T-helper 22 cell (primary cell): Measurements from ENCODE around the gene GRXCR1.

Experiments
- DNase-seq: peaks from one replicate; pipeline ENCODE4 v3.0.0-alpha.2; 2020; ENCODE audit warnings: low read depth

GRXCR1 gene

DNA sequence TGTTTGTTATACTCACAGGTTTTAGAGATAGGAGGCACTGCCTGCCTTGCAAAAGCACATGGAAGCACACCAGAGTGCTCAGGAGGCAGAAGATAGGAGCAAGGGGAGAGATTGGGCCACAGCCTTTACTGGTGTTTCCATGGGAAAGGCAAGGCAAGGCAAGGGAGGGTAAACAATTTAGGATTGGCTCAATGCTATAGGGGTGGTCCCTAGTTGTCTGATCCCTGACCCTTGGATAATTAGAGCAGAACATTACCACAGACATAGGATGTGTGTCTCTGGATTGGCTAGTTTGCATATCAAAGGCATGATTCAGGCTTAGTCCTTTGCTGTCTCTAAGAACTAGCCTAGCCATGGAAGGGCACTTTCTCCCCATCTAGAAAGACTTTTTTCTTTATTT, 36.1 kb downstream of the GRXCR1 start:
- no peak for DNase-seq

DNA sequence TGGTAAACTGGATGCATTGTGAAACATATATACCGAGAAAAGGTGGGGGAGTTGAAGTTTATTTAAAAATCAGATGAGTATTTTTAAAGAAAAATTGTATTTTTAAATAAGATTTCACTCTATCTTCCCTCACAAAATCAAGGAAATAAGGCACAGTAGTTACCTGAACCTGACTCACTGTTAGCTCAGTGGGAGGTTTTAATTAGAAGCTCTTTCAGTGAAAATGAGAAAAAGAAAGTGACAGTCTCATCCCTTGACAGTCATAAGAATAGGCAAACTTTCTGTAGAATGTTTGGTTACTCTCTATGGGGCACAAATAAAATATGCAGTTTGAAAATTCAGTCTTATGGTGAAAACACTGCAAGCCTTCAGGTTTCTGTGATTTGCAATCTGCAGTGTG, 49.7 kb downstream of the GRXCR1 start:
- no peak for DNase-seq

DNA sequence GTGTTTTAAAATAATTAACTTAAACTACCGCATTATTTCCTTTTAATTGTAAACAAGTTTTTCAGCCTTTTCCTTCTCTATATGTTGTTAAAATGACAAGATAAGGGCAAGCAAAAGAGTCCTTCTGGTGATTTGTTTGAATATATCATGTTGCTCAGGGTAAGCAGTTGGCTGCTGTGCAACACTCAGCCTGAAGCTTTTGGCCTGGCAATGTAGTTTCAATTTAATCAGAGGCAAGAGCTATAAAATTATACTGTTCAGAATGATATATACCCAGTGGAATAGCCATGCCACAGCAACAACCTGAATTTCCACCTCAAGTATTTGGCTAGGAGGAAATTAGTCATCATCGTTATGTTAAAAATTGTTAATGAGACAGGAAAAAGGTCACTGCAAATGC, 53.4 kb downstream of the GRXCR1 start:
- no peak for DNase-seq

DNA sequence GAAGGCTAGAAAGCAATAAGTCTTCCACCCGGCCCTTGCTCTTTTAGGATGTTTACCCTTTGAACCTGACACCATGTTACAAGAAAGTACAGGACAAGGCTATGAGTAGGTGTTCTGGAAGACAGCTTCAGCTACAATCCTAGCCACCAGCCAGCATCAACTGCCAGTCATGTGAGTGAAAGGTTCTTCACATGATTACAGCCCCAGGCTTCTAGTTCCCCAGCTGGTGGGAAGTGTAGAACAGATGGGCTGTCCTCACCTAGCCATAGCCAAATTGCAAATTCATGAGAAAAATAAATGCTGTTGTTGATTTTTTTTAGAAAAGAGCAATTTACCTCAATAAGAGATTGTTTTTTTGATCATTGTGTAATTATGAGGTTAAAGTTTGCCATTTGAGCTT, 60.8 kb downstream of the GRXCR1 start:
- DNase-seq: no peak

DNA sequence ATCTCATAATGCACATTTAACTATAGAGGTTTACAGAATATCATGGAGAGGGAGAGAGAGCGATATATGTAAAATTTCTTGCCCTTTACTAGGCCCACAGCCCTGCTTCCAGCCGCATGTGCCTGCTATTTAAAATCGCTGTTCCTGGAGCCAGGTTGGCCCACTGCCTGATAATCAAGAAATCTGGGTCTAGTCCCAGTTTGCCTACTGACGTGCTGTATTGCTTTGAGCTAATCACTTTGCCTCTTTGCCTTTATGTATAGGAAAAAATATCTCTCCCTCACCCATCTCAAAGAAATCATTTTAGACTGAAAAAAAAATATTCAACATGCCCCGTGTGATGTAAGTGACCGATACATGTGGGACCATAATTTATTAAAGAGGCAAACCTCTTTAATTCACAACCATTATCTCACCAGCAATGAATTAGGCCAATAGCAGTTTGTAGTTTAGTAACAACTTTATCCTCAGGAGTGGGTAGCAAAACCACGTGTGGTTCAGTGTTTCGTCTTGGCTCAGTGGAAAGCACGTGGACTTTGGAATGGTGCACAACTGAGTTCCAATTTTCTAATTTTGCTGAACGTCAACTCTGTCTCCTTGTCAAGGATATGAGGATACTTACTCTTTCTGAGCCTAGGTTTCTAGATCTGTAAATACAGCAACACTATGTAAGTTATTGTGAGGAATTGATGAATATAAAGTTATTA, 62.6 kb downstream of the GRXCR1 start:
- no peak for DNase-seq

DNA sequence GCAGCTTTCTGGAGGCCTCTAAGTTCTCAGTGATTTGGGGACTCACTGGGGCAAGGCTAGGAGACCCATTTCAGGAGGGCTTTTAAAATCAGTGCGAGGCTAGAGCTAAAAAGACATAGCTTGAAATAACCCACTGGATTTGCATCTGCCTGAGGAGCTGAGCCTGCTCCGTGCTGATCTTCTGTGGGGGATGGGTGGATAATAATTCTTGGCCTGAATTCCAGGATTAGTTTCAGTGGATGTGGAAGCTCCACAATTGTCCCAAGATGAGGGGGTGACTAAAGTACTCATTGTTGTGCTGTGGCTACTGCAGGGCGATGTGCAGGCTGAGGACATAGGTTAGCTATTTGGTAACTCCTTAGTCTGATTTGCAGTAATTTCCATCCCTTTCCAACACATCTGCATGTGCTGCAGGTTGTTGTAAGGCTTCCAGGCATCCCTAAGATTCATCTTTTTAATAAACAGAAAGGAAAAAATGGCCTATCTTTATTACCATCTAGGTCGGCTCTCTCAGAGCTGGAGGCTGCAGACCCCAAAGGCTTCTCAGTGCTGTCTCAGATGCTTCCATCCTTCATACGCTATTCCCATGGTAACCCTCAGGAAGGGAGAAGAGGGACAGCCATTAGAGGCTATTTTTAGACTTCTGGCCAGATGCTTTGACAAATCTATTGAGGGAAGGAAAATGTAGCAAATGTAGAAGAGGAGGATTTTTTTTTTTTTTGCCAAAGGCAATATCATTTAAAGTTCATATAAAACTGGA, 63.4 kb downstream of the GRXCR1 start:
- no peak for DNase-seq

DNA sequence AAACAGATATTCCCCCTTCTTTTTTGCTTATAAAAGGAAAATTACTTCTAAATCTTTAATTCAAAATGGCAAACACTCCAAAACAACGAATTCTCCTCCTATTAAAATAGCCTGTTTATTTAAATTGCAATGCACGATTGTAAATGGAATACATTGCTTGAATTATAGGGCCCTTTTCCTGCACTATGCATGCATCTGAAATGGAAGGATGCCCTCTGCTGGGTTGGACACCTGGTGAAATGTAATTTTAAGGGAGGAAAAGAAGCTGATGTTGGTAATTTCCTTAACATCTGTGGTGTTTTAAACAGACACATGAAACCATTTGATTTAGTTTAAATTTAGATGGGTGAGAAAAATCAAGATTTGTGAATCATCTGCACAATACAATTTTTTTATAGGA, 72.8 kb downstream of the GRXCR1 start:
- no peak for DNase-seq

DNA sequence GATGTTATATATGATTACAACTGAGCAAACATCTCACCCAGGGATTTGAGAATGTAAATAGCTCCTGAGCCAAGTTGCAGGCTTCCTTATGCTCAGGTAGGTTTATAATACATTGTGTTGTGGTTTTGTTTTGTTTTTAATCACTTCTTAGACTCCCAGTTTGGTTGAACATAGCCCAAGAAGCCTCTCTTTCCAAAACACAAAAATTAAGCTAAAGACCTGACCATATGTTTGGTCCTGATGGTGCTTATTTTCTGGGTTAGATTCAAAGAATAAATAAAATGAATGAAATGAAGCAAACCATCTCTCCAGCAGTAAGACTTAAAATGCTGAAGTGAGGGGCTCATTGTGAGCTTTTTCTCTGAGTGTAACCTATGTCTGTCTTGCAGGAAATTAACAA, 93.5 kb downstream of the GRXCR1 start:
- DNase-seq: no peak

DNA sequence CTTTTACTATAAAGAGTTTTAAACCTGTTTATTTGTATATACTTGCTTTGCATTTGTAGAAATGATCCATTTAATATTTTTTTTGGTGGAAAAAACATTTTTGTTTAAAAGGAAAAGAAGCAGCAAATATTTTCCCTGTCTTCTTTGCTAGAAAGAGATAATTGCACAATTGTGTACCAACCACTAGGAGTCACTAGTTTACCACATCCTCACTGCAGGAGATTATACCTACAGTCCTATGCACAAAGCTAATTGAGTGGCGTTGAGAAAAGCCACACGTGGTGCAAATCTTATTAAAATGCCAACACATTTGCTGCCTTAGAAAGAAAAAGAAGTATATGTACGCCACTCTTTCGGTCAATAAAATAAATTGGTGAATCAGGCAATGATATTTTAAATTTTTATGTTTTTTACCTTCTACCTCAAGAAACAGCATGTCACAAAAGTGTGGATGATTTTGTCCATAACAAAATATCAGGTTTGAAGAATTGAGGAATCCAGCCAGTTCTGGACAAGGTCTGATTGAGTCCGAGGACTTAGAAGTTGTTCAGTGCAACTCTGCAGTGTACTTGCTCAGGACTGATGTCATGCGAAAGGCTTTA, 102.9 kb downstream of the GRXCR1 start:
- DNase-seq: no peak

DNA sequence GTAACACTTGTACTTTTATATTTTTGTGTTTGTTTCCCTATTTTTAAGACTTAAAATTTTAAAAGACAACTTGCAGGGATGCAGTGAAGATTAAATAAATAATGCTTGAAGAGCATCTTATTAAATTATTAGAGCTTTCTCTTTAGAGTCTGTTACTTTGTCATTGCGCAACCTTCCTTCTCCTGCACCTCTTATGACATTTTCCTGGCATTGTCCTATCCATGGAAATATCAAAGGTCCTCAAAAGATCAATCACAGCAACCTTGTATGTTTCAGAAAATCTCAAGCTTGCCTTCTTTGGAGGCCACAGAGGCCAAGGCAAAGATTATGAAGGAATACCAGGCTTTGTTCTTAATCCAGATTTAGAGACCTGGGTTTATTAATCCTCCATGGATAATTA, 116.3 kb downstream of the GRXCR1 start:
- DNase-seq: no peak

DNA sequence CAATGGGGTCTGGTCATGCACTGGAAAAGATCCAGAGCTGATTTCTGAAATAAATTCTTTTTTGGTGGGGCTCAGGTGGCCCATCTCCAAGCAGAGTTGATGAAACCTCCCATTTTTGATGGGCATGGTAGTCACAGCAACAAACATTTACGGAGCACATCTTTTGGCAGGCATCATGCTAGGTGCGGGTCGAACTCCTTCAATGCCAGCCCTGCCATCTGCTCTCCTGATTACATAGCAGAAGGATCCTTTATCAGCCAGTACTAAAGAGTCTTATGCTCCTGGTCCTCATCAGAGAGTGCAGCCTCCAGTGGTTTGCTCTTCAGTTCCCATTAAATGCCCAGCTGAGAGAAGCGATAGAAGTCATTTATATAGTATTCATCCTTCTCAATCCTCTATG, 121.7 kb downstream of the GRXCR1 start:
- no peak for DNase-seq

DNA sequence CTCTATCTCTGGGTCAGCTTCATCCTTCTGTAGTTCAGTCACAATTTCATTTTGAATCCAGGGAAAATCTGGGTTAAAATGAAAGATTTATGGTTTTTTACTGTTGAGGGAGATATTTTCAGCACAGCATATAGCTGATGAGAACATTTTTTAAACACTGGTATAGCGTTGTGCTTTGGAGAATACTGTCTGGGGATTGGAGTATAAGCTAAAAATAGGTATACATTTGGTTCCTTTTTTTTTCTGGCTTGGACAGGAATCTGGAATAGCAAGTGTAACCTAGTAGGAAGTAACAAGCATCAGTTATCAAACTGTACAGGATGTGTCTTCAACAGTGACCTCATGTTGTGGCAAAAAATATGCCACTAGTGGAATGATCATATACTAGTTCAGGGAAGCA, 149.1 kb downstream of the GRXCR1 start:
- no peak for DNase-seq

DNA sequence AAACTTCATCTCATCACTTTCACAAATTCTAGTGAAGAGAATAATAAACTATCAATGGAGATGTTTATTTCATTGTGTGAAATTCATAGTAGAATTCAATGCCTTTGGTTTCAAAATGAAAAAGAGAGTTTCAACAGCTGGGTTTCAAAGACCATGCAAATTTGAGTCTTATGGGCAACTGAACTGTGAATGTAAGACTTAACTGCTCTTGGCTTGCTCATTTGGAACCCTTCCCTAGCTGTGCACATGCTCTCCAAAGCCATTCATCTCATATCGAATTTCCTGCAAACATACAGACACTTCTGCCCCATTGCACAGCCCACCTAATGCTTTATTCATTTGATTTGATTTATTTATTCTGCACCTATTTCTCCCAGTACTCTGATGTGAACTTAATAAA, 154.5 kb downstream of the GRXCR1 start:
- no peak for DNase-seq

DNA sequence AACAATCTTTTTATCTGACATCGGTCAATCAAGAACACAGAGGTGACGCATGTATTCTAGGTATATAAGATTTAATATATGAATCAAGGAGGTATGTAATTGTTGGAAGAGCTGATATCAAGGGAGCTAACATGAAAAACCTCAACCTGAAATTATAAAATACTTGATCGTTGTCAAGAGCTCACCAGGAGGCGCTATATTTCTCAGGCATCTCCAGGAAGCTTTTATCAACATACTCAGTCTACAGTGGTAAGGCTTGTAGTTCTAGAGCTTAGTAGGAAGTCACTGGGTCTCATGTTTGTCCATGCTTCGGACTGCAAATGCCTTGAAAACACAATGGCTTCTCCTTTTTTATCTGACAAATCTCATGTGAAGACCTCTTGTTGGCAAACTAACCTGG, 156.1 kb downstream of the GRXCR1 start:
- DNase-seq: no peak

DNA sequence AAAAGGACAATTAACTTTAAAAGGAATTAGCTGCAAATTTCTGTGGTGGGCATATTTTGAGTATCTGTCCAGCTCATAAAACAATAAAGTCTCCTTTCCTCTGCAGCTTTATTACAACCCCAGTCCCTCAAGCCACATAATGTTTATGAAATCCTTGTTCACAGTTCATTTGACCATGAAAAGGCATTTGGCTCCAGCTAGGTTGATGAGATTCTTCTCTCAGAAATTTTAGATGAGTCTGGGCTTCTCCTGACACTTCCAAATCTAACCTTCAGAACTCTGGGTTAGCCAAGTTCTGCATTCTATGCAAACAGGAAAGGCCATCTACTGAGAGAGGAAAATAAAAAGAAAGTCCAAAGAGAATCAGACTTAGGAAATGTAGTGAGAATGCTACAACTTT, 156.8 kb downstream of the GRXCR1 start:
- no peak for DNase-seq

DNA sequence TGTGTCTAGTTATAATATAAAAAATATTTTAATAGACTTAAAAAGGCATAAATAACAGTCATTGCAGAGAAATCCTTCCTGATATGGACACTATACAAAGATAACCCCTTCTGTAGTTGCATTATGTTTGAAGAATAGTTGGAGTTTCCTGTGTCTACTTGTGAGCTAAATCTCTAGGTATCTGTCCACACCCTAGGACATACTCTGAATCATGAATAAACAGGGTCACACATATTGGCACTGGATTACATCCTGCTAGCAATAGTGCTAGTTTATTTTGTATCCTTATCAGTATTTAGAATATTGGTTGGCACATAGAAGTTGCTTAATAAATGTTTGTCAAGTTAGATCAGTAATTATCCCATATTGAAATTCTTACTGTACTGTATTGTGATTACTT, 173.9 kb downstream of the GRXCR1 start:
- DNase-seq: no peak

DNA sequence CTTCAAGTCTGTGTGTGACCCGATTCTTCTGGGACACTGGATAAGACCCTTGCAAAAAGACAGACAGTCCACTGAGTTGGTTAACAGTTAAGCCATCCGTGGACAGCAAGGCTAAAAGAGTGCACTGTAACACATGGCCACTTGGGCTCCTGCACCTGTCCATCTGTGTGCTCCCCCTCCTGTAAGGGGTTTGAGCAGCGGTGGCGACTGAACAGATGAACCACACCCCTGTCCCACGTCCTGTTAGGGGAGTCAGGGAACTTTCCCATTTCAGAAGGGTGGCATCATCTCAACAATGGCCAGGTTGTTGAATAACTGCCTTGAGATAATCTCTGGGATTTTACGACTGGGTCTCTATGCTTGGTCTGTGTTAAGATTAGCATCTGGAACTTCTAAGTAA, 178.6 kb downstream of the GRXCR1 start:
- DNase-seq: no peak
